ENCODE data around the gene ASB6.
"Not testable (repeated sequence)": the region's sequence is repeated elsewhere in the genome, so short reads cannot be mapped to it uniquely, and the experiment has no call there.

The ASB6 gene

DNA sequence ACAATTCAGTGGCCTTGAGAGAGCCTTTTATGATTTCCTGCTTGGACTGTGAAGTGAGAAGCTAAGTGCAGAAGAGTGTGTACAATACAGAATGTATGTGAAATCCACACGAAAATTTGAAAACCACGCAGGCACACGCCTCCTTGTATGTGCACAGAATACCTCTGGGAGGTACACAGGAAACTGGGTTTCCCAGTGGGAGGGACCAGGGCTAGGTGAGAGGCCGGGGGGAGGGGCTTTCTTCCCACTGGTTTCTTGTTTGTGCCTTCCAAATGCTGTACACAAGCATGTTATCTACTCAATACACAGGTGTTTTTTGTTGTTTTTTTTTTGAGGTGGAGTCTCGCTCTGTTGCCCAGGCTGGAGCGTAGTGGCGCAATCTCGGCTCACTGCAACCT is 37.2 kb downstream of the ASB6 start:
- DNase-seq = no peak

DNA sequence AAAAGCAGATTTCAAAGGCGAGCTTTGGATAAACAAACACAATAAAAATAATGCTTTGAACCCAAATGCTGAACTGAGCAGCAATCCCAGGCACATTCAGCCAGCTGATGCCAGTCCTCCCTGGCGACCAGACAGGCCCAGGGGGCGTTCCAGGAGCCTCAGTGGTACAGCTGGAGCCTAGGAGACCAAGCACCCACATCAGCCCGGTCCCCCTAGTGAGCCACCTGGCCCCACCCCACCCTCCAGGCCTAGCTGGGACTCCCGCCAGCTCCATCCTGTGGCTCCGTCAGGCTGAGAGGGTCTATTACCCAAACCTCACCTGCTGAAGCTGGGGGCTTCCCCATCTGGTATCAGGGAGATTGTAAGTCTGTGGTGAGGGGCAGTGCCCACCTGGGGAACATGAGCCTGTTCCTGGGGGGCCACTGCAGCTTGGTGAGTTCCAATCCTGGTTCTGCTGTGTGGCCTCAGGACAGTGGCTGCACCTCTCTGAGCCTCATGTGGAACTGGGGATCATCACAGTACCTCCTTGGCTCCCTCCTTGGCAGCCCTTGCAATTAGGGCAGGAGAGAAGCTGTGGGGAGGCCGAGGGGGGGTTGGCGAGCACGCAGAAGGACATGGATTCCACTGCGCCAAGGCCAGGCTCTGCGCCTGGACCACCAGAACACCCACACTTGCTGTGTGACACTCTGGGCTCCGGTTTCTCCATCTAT is 37.7 kb downstream of the ASB6 start:
- DNase-seq = no peak

DNA sequence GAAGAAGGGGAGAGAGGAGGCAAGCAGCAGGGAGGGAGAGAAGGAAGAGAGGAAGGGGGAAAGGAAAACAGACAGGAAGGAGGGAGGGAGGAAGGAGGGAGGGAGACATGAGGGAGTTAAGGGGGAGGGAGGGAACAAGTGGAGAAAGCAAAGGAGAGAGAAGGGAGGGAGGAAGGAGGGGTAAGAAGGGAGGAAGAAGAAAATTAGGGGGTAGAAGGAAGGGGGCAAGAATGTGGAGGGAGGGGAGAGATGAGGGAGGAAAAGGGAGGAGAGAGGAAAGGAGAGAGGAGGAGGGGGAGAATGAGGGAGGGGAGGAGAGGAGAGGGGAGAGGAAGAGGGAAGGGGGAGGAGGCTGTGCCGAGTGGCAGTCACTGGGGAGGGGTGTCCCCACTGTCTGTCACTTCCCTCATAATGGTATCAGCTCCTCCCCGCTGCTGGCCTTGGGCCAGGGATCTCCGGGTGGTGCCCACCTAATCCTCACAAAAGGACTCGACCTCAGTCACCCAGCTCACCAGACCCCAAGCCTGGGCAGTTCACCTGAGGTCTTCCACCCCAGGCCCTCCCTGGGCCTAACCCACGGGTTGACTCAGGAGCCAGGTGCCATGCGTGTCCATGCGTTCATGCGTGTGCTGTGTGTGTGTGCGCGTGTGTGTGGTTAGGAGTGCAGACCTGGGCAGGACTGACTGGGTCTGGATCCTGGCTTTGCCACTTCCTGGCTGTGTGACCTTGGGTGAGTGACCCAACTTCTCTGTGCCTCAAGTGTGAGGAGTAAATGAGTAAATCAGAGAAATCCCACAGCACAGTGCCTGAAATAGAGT is 39.1 kb downstream of the ASB6 start:
- DNase-seq = no peak

DNA sequence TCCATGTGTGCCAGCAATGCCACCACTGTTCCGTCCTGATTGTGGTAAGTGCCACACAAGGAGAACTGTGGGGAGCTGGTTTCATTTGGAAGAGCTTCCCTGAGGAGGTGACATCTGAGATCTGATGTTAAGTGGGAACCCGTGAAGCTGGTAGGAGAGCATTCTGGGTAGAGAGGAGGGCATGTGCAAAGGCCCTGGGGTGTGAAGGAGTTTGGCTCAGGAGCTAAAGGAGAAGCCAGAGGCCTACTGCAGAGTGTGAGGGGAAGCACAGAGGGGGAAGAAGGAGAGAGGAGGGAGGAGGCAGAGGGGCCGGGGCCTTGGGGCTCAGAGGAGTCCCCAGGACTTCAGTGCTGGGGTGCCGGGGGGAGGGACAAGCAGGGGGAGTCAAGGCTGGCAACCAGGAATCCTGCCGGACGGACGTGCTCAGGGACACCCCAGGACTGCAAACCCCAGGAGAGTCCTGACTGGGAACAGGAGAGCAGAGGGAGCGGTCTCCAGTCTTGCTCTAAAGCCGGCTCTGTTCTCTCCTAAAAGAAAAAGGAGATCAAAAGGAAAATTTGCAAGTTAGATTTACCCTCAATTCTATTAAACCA is 40.8 kb downstream of the ASB6 start:
- DNase-seq = no peak

DNA sequence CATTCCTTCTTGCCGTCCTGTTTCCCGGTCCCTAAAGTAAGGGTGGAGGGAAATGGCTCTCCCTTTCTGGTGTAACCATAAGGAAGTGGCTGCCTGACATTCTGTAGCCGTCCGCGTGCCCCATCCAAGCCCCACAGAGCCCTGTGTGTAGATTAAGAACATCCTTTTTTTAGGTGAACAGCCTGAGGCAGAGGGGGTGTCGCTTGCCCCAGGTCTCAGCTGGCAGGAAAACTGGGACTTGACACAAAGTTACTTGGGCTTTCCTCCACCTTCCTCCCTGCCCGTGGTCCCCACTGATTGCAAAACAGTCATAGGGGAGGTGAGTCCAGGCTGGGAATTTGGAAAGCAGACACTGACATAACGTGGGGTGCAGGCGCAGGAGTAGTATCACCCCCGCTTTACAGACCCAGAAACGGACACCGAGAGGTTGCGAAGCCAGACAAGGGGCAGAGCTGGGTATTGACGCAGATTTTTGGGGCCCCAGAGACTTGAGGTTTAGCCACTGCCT is 43.8 kb downstream of the ASB6 start:
- DNase-seq = no peak

DNA sequence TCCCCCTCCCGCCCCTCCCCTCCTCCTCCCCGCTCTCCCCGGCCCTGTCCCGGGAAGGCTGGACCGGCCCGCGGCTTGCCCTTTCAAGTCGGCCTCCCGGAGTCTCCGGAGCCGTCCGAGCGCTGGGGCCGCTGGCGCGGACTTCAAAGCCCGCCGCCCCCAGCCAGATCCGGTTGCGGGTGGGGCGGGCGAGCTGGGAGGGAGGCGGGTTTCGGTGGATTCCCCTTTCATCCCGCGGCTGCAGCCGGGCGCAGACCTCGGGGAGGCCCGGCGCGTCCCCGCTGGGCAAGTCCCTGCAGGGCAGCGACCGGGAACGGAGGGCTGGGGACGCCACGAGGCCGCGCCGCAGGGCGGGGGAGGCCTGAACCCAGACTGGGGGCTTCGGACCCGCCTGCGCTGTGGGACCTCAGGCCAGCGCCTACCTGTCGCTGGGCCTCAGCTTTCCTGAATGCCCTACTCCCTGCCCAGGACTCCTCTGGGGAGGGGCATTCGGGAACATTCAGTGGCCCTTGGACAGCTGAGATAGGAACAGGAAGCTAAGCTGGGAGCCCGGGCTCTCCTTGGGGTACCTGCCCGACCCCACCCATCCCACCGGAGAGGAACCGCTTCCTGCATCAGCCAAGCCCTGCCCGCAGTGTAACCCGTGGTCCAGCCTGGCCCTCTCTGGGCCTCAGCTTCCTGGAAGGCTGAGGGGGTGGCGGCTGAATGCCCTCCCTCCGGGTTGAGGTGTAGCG is 44.4 kb downstream of the ASB6 start:
- peak; percentile 71 for DNase-seq

DNA sequence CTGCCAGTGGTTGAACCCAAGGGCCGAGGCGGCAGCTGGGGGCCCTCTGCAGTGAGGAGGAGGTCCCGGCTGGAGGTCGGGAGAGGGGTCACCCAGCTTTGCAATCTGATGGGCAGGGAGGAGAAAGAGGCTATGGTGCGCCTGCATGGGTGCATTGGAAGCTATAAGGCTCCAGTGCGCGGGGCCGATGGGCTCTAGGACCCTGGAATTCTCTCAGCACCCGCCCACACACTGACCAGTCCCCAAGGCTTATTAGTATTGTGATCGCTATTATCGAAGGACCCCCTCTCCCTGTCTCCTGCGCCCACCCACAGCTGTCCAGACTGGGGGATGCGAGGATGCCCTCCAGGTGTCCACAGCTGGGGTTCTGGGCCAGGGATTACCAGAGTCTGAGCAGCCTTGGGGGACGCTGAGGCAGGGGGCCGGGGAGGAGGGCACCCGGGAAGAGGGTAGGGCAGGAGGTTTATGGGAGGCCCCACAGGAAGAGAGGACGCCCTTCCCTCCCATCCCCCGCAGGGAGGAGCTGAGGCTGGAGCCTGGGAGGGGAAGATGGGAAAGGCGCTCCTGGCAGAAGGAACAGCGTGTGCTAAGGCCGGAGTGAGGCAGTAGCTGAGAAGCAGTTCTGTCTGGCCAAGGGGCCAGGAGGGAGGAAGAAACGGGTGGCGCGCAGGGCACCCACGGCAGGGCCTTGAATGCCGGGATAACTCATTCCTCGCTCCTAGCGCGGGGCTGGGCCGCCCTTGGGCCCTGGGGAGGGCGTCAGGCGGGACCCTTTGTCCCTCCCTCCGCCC is 45.2 kb downstream of the ASB6 start:
- DNase-seq = peak; percentile 82

DNA sequence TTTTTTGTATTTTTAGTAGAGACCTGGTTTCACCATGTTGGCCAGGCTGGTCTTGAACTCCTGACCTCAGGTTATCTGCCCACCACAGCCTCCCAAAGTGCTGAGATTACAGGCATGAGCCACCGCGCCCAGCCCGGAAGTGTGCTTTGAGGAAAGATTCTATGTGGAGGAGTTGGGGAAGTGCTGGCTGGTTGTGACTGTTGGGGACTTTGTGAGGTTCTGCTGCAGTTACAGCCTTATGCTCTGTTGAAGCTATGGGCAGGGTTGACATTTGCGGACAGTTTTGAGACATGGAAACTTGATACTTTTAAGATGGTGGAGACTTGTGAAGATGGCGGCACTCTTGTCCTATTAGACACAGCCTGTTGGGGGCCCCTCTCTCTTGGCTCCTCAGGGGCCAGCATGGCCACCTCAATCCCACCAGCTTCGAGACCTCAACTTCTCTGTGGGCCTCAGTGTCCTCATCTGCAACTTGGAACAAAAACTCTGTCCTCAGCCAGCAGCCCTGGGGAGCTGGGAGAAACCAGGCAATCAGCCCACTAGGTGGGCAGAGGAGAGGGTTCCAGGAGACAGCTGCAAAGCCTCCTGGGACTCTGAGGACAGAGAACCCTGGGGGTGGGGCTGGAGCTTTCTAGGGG is 45.9 kb downstream of the ASB6 start:
- DNase-seq = no peak

DNA sequence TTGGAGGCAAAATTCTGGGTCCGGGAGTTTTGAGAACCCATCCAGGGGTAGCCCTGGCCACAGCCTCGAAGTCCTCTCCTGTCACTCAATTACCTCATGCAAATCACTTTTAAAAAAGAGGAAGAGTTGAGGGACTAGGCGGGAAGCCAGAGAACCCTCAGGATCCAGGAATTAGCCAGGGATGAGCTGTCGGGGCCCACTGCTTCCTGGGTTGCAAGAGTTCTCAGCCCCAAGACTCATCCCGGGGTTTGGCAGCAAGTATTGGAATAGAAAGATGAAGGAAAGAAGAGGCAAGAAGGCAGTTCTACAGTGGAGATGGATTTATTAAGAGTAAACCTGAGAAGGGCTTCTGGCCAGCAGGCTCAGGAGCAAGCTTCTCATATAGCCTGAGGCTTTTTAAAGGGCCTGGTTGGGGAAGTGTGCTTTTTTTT is 46.6 kb downstream of the ASB6 start:
- DNase-seq = peak; percentile 72

DNA sequence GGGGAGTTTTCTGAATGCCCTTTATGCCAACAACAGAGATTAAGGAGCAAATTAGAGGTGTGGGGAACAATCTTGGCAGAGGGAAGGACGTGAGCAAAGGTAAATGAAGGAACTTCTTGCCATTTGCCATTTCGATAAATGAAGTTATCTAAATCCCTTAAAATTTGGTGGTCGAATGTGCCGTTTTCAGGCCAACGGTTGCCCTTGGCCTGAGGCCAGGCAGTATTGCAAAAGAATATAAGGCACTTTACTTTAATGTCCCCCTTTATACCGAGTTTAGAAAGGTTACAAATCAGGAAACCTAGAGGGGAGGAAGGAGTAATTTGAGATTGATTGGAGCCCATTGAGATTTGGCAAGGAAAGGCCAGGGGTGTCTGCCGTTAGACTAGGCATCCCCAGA is 47.3 kb downstream of the ASB6 start:
- DNase-seq = no peak

DNA sequence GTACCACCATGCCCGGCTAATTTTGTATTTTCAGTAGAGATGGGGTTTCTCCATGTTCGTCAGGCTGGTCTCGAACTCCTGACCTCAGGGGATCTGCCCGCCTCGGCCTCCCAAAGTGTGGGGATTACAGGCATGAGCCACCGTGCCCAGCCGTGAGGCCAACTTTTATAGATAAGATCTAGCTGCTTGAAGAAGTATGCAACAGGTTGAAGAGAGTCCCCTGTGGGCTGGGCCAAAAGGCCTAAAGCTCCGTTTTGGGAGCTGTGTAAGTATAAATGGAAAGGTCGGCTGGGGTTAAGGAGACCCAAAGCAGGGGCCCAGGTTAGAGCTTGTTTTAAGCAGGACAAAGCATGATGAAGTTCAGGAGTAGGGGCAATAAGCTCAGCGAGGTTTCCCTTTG is 49.2 kb downstream of the ASB6 start:
- not testable (repeated sequence) for DNase-seq

DNA sequence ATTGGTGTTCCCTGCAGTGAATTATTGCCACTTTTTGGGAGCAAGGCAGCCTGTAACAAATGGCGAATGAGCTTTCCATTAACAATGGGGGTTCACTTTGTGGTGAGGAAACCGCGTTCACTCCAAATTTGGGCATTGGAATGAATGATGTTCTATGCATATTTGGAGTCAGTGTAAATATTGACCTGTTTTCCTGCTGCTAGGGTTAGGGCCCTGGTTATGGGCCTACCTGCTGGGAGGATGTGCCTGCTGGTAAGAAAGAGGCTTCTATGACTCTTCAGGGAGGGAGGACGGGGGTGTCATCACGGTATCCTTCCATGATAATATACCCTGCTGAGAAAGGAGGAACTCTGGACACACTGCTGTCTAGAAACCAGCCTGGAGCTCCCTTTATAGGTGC is 50.0 kb downstream of the ASB6 start:
- no peak for DNase-seq

DNA sequence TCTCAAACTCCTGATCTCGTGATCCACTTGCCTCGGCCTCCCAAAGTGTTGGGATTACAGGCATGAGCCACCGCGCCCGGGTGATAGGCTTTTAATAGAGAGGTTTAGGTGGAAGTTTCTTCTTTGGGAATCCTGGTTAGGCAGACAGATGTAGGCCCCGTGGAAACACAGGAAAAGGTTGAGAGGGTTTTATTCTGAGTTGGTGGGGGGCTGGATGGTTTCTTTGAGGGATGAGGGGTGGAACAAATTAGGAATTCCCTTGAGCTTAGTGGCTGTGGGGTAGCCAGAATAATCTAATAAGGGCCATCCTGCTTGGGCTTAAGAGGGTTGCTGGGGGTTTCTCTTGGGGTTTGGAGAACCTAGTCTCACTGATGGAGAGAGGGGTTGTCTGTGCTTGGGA is 51.5 kb downstream of the ASB6 start:
- DNase-seq = no peak

DNA sequence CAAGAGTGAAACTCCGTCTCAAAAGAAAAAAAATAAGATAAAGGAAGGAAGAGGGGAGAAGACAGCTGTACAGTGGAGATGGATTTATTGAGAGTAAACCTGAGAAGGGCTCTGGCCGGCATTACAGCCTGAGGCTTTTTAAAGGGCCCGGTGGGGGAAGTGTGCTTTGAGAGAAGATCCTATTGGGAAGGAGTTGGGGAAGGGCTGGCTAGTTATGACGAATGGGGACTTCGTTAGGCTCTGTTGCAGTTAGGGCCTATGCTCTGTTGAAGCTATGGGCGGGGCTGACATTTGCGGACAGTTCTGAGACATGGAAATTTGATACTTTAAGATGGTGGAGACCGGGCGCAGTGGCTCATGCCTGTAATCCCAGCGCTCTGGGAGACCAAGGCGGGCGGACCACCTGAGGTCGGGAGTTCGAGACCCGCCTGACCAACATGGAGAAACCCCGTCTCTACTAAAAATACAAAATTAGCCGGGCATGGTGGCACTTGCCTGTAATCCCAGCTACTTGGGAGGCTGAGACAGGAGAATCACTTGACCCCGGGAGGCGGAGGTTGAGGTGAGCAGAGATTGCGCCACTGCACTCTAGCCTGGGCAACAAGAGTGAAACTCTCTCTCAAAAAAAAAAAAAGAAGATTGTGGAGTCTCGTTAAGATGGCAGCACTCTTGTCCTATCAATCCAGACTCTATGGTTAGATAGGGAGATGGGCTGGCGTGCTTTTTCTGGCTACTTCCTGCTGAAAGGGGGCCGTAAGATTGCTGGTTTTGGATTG is 54.3 kb downstream of the ASB6 start:
- DNase-seq = peak; percentile 74

DNA sequence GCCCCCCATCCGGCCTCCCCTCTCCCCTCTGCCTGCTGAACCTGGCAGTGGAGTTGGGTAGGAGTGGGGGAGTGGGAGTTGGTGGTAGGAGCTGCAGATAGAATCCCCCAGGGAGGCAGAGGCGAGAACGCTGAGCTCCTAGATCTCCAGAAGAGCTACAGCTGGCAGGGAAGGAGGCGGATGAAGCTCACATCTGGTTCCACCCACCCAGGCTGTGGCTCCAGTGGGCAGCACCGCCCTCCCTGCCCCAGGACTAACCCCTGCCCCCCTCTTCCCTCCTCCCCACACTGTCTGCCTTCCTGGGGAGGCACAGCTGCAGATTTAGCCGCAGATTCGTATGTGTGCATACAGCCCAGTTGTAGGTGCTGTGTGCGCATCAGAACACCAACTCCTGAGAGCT is 55.3 kb downstream of the ASB6 start:
- DNase-seq = peak; percentile 37

DNA sequence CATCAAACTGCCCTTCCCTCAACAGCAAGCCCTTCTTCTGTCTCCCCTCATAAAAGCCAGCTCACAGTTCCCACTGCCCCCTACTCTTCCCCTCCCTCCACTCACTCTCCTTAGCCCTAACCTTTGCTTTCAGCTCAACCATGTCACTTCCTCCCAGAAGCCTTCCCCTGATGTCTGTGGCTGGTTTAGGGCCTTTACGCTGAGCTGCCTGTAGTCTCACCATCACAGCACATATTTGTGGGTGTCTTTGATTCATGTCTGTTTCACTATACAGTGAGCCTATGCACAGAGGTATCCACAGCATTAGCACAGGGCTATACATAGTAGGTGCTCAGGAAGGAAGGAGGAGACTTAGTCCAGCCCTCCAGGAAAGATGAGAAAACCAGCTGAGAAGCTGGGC is 55.7 kb downstream of the ASB6 start:
- peak; percentile 22 for DNase-seq

DNA sequence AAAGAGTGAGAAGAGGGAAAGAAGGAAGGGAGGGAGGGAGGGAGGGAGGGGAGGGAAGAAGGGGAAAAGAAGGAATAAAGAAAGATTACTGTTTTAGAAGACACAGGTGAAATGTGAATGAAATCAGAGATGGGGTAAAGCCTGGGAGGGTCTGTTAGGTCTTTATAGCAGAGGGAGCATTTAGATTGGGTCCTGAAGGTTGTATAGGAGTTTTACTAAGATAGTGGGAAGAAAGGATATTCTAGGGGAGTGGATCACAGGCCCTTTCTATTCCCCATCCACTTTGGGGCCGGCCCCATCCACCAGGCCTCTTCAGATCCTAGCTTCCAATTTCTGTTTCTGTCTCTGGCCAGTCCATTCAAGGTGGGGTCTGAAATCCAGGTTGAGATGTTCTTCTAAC is 56.6 kb downstream of the ASB6 start:
- DNase-seq = no peak
